Stomach (tissue), 8 donors: ENCODE results near the gene HEPH. TPM values are rescaled to one million over a fixed set of nuclear protein-coding genes. Genes with fewer than 3 reads are reported as not detected.

ENCODE experiments used
- polyA plus RNA-seq, 3 donors: library from polyadenylated mRNA; stranded (reverse); fragments of 200-250 nt; gene quantifications; one replicate each; pipeline ENCODE4 v1.2.3, GENCODE V29; 2013
- total RNA-seq, 5 donors: library from RNA; depleted of rRNA; stranded (reverse); fragments of >200 nt; gene quantifications; one replicate each; pipeline versions ENCODE4 v1.1.0 to v1.2.3, GENCODE V29; 2014 to 2016
- donor health status: healthy with polysubstance abuse.
- donor health status: Bipolar disorder and iron deficiency.
- donor health status: healthy.

Gene HEPH
- total and polyA plus RNA-seq, 8 donors = 0.93 to 94.7 (median 12.4) TPM

Other genes starting within 250 kb of the HEPH start
- 10 to 100 TPM; 17.7 to 45.4 (median 21.3) TPM for gene VSIG4, start 124.2 kb upstream of the HEPH start, total RNA-seq
- gene VSIG4, start 124.2 kb upstream of the HEPH start, polyA plus RNA-seq = 10 to 100 TPM in 2 of 3 donors, 1 to 10 TPM in 1; 7.9 to 31.9 (median 13.6) TPM